GM06990 (cell line): ENCODE measurements around the gene MAD1L1.

ENCODE experiments used
- DNase-seq: peaks from one replicate; pipeline ENCODE4 v3.0.0-alpha.2; 2011; ENCODE audit not compliant: insufficient read length; ENCODE audit errors: extremely low read depth
- H3K27me3 ChIP-seq: replicated peaks from 2 replicates; pipeline ENCODE4 v1.6.0; 2011; ENCODE audit warnings: low read length; ENCODE audit not compliant: control insufficient read depth, insufficient read depth
- H3K36me3 ChIP-seq: 2 replicates; pipeline ENCODE4 v1.5.1; 2011; ENCODE audit warnings: low read length; ENCODE audit not compliant: control insufficient read depth, insufficient read depth
- H3K4me3 ChIP-seq: replicated peaks from 2 replicates; pipeline ENCODE4 v1.5.1; 2011; ENCODE audit warnings: low read depth, mild to moderate bottlenecking, control low read depth, low read length
- TF ChIP-seq, protein P1 (sequence below): IDR thresholded peaks from 2 replicates; pipeline ENCODE4 v1.5.1; 2011; ENCODE audit warnings: low read length, control low read depth, mild to moderate bottlenecking, inconsistent platforms; ENCODE audit not compliant: insufficient read depth, poor library complexity, severe bottlenecking

Gene MAD1L1

DNA sequence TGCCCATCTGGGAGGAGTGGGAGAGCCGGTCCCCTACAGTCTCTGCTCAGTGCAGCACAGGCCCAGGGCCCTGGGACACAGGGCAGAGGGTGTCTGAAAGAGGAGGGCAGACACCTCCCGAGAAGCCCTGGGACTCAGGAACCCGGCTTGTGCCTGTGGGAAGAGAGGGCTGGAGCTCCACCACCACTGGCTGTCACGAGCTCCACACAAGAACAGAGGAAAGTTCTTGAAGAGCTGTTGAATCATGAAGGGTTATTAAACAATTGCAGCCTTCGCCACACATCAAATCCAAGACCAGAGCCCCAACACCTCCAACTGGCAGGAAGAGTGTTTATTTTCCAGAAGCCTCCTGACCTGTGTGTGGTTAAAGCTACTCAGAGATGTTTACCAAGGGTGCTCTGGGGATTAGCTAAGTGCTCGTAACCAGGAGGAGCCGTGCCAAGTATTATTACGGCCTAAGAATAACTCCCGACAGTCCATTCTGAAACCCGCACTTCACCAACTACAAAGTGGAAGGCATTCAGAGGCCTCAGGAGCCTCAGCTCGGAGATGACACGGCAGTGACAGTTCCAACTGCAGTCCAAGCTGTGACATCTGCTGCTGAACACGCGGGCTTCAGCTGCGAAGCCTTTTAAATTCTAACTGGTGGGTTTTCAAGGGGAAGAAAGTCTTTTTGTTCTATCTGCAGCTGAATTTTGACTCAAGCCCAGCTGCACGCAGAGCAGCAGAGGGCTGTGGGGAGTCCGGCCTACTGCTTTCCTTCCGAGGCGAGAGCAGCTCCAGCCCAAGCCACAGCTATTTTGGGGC, 75.1 kb downstream of the MAD1L1 start:
- Histone ChIP-seq H3K4me3 (no peak overlapping the region), H3K36me3 (peaks cover 1% of the 10 kb centered on the region), H3K27me3 (no peaks in the 10 kb centered on the region)
- DNase-seq = no peak
- TF ChIP-seq, protein P1, sequence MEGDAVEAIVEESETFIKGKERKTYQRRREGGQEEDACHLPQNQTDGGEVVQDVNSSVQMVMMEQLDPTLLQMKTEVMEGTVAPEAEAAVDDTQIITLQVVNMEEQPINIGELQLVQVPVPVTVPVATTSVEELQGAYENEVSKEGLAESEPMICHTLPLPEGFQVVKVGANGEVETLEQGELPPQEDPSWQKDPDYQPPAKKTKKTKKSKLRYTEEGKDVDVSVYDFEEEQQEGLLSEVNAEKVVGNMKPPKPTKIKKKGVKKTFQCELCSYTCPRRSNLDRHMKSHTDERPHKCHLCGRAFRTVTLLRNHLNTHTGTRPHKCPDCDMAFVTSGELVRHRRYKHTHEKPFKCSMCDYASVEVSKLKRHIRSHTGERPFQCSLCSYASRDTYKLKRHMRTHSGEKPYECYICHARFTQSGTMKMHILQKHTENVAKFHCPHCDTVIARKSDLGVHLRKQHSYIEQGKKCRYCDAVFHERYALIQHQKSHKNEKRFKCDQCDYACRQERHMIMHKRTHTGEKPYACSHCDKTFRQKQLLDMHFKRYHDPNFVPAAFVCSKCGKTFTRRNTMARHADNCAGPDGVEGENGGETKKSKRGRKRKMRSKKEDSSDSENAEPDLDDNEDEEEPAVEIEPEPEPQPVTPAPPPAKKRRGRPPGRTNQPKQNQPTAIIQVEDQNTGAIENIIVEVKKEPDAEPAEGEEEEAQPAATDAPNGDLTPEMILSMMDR = no peak

DNA sequence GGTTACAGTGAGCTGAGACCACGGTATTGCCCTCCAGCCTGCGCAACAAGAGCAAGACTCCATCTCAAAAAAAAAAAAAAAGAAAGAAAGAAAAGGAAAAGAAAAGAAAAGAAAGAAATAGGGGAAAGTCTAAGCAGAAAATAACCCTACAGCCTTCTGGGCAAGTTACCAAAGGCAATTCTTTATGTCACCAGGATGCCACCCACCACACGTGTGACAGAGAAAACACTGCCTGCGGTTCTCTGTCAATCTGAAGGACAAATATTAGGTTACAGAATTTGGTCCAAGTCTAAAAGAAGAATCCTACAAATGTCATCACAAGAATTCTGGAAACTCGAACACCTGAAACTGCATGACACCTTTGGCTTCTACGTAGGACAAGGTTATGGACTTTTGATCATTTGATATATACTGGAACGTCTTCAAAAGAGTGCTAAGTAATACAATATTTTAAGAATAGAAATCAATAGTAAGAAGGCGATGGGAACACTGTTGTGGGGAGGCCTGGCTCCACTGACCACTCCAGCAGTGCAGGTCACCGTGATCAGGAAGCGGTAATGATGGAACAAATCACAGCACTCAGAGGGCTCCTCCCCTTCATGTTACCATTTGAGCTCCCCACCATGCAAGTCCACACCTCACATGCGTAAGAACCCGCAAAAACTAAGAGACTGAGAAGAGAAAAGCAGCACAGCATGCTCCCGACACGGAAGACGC, 75.8 kb downstream of the MAD1L1 start:
- H3K27me3 ChIP-seq = no peaks in the 10 kb centered on the region
- TF ChIP-seq, protein P1 = no peak

DNA sequence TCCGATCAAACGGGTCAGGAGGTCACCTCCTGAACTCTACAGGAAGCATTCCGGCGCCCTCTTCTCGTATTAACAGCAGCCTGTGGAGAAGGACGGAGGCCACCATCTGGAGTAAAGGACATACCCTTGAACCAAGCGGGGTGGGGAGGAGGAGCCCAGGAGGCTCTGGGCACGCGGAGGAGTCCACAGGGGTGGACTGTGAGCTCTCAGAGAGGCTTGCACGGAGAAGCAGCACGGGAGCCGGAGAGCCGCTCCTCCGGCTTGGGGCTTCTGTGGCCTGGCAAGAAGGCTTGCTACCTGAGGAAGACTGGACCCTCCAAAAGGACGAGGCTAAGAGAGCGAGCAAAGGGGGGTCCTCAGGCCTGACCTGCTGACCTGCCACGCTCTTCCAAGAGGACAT, 77.9 kb downstream of the MAD1L1 start:
- no peak for DNase-seq
- H3K4me3 ChIP-seq = no peak overlapping the region
- peaks cover 1% of the 10 kb centered on the region for H3K36me3 ChIP-seq
- no peaks in the 10 kb centered on the region for H3K27me3 ChIP-seq
- TF ChIP-seq, protein P1 = no peak

More for the DNA sequence above, 75.8 kb downstream of the MAD1L1 start:
- no peak overlapping the region for H3K4me3 ChIP-seq
- no peak for DNase-seq
- peaks cover 1% of the 10 kb centered on the region for H3K36me3 ChIP-seq

DNA sequence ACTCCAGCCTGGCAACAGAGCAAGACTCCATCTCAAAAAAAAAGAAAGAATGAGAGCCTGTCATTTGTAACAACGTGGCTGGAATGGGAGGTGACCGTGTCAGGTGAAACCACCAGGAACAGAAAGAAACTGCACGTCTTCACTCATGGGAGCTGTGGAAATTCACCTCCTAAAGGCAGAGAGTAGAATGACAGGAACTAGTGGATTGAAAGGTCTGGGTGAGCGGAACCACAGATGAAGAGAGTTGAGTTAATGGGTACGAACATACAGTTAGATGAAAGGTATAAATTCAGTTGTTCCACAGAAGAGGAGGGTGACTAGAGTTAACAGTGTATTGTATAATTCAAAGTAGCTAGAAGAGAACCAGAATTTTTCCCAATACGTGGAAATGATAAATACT, 78.6 kb downstream of the MAD1L1 start:
- TF ChIP-seq, protein P1 = no peak
- Histone ChIP-seq H3K27me3 (no peaks in the 10 kb centered on the region), H3K4me3 (no peak overlapping the region), H3K36me3 (peaks cover 1% of the 10 kb centered on the region)
- no peak for DNase-seq

DNA sequence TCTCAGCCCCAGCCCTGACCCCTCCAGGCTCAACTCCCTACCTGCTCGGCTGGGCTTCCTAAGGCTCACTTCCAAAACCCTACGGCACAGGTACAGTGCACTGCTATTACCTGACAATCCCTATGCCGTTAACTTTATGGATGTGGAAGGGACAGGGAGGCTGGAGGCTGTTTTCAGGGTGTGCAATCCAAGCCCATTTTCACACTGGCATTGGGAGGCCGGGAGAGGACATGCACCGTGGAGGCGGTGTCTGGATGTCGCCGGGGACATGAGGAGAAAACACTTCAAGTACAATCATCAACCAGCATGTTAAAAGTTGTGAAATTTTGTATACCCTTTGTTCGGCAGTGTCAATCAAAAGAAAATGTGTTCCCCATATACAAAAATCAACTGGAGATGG, 80.1 kb downstream of the MAD1L1 start:
- DNase-seq = no peak
- Histone ChIP-seq H3K36me3 (peaks cover 2% of the 10 kb centered on the region), H3K4me3 (no peak overlapping the region), H3K27me3 (no peaks in the 10 kb centered on the region)
- TF ChIP-seq, protein P1 = no peak
